ENCODE data around the gene STAG1. TPM values are rescaled to one million over a fixed set of nuclear protein-coding genes. Genes with fewer than 3 reads are reported as not detected.
A peak's percentile ranks its signal among the peaks of the same experiment; 100 is the strongest.

STAG1 gene
- total RNA-seq, 6 experiments from 2014 or later = 8.2 to 18.5 (median 12.7) TPM

DNA sequence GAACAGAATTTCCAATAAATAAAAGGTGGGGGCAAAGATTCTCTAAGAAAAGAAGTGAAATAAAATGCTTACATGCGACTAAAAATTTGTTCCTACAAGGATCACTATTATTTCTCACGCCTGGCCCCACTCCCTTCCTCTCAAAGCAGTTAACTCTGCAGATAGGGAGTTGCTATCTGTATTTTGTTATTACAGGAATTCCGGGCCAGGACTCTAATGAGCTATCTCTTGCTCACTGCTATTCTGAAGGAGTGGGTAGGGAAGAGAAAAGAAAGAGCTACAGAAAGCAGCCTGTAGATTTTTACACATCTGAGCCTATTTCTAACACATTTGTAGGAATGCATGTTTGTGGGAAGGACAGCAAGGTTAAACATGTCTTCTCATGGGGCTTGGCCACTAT lies 361.6 kb downstream of the STAG1 start:
- ATAC-seq = peak in 3 of 4 donors; percentile 29 to 65 (median 33)
- no peaks in the 10 kb centered on the region for H3K27me3 ChIP-seq
- 63% methylated on average over 3 of the region's 3 CpGs for WGBS (ENCODE audit: insufficient coverage, low coverage, low lambda C conversion rate, missing lambda C conversion rate)

DNA sequence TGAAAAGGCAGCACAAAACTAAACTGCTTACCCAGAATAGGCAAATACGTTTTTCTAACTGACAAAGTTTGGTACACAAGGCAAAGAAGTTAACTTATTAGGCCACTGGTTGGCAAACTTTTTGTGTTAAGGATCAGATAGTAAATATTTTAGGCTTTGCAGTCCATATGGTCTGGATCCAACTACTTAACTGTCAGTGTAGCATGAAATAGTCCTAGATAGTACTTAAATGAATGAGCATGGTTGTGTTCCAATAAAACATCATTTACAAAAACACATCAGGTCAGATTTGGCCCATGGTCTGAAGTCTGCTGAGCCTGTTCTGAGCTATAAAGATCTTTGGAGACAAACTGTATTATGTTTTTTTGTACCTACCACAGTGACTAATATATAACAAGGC lies 365.1 kb downstream of the STAG1 start:
- no peak for ATAC-seq
- Histone ChIP-seq H3K27ac (no peak overlapping the region), H3K27me3 (no peaks in the 10 kb centered on the region), H3K4me3 (no peak overlapping the region), H3K36me3 (no peaks in the 10 kb centered on the region), H3K4me1 (no peaks in the 10 kb centered on the region), H3K9me3 (no peaks in the 10 kb centered on the region)
- no peak for TF ChIP-seq POLR2A (IDR thresholded peaks at IDR 0.05)
- TF ChIP-seq, protein P1, sequence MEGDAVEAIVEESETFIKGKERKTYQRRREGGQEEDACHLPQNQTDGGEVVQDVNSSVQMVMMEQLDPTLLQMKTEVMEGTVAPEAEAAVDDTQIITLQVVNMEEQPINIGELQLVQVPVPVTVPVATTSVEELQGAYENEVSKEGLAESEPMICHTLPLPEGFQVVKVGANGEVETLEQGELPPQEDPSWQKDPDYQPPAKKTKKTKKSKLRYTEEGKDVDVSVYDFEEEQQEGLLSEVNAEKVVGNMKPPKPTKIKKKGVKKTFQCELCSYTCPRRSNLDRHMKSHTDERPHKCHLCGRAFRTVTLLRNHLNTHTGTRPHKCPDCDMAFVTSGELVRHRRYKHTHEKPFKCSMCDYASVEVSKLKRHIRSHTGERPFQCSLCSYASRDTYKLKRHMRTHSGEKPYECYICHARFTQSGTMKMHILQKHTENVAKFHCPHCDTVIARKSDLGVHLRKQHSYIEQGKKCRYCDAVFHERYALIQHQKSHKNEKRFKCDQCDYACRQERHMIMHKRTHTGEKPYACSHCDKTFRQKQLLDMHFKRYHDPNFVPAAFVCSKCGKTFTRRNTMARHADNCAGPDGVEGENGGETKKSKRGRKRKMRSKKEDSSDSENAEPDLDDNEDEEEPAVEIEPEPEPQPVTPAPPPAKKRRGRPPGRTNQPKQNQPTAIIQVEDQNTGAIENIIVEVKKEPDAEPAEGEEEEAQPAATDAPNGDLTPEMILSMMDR (IDR thresholded peaks at IDR 0.05) = no peak
- intact Hi-C loops (cut with DNase I) = no loop called here
- DNase-seq = no peak
- WGBS (ENCODE audit: insufficient coverage, low coverage, low lambda C conversion rate, missing lambda C conversion rate) = 60% methylated on average over 1 of the region's 1 CpG

More for the DNA sequence above, 361.6 kb downstream of the STAG1 start:
- intact Hi-C loops (cut with DNase I) = no loop called here
- Histone ChIP-seq H3K36me3 (no peaks in the 10 kb centered on the region), H3K27ac (no peak overlapping the region), H3K9me3 (no peaks in the 10 kb centered on the region), H3K4me3 (no peak overlapping the region), H3K4me1 (peaks cover 0 to 6% (median 2%) of the 10 kb centered on the region in 4 donors)
- no peak for DNase-seq
- TF ChIP-seq, protein P1 (IDR thresholded peaks at IDR 0.05) = no peak
- TF ChIP-seq POLR2A (IDR thresholded peaks at IDR 0.05) = no peak

DNA sequence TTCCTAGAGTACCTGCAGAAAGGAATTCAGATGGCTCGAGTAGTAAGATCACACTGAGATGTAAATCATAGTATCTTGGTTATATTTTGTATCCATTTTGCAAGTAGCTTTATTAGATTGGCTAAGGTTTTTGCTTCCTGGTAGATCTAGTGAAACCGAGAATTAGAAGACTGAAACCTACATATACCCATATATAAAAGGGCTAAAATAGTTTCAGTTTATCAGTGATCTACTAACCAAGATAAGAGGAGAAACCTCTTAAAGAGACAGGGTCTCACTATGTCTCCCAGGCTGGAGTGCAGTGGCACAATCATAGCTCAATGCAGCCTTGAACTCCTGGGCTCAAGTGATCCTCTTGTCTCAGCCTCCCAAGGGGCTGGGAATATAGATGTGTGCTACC lies 366.7 kb downstream of the STAG1 start:
- no peaks in the 10 kb centered on the region for H3K9me3 ChIP-seq
- intact Hi-C loops (cut with DNase I) = no loop called here
- H3K27me3 ChIP-seq = no peaks in the 10 kb centered on the region
- TF ChIP-seq, protein P1 (IDR thresholded peaks at IDR 0.05) = no peak
- no peak for TF ChIP-seq POLR2A (IDR thresholded peaks at IDR 0.05)
- H3K4me3 ChIP-seq = no peak overlapping the region
- DNase-seq (no peak), ATAC-seq (no peak)
- no peak overlapping the region for H3K27ac ChIP-seq
- no peaks in the 10 kb centered on the region for H3K36me3 ChIP-seq
- no peaks in the 10 kb centered on the region for H3K4me1 ChIP-seq
- 85% methylated on average over 2 of the region's 2 CpGs for WGBS (ENCODE audit: insufficient coverage, low coverage, low lambda C conversion rate, missing lambda C conversion rate)

DNA sequence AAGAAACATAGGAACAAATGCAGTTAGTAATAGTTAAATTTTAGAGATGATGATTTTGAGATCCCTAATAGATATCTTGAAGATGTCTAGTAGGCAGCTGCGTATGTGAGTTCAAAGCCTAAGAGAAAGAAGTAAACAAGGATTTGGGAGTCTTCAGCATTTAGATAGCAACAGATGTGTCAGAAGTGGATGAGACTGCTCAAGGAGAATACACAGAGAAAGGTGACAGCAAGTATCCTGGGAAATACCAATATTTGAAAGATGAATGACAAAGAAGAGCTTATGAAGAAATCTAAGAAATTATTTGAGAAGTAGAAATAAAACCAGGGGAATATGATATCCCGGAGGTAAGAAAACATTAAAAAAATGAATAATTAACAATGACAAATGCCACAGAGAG lies 371.1 kb downstream of the STAG1 start:
- Histone ChIP-seq H3K27ac (no peak overlapping the region), H3K4me3 (no peak overlapping the region), H3K36me3 (no peaks in the 10 kb centered on the region), H3K27me3 (no peaks in the 10 kb centered on the region), H3K4me1 (no peaks in the 10 kb centered on the region), H3K9me3 (no peaks in the 10 kb centered on the region)
- intact Hi-C loops (cut with DNase I) = no loop called here
- DNase-seq (no peak), ATAC-seq (no peak)
- 92% methylated on average over 2 of the region's 2 CpGs for WGBS (ENCODE audit: insufficient coverage, low coverage, low lambda C conversion rate, missing lambda C conversion rate)
- no peak for TF ChIP-seq POLR2A (IDR thresholded peaks at IDR 0.05)
- TF ChIP-seq, protein P1 (IDR thresholded peaks at IDR 0.05) = no peak

DNA sequence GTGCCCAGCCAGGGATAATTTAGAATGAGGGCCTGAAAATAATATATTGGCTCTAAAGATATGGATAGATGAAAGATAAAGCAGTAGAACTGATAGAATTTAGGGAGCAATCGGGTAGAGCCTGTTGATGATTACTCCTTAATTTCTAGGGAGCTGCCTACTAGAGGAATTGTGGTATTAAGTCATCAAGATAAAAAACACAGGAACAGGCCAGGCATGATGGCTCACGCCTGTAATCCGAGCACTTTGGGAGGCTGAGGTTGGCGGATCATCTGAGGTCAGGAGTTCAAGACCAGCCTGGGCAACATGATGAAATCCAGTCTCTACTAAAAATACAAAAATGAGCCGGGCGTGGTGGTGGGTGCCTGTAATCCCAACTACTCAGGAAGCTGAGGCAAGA lies 371.6 kb downstream of the STAG1 start:
- WGBS (ENCODE audit: insufficient coverage, low coverage, low lambda C conversion rate, missing lambda C conversion rate) = 90% methylated on average over 6 of the region's 6 CpGs
- intact Hi-C loops (cut with DNase I) = no loop called here
- no peak for TF ChIP-seq POLR2A (IDR thresholded peaks at IDR 0.05)

More for the DNA sequence above, 371.6 kb downstream of the STAG1 start:
- Histone ChIP-seq H3K27ac (no peak overlapping the region), H3K4me3 (no peak overlapping the region), H3K36me3 (no peaks in the 10 kb centered on the region), H3K9me3 (no peaks in the 10 kb centered on the region), H3K4me1 (no peaks in the 10 kb centered on the region), H3K27me3 (no peaks in the 10 kb centered on the region)
- DNase-seq = no peak
- ATAC-seq = no peak
